ENCODE data around the gene SAG.
"Not testable (repeated sequence)": the region's sequence is repeated elsewhere in the genome, so short reads cannot be mapped to it uniquely, and the experiment has no call there.

GRCh38 chr2:233336091-233336490 is 28.5 kb downstream of the SAG start:
- TF ChIP-seq CTCF (IDR thresholded peaks at IDR 0.05; ENCODE audit: low read depth, low read length); EZH2phosphoT487 (IDR thresholded peaks at IDR 0.05; ENCODE audit: low read depth): not testable (repeated sequence)
